G401.6 (cell line): ENCODE measurements around the gene IL25.
A peak's percentile ranks its signal among the peaks of the same experiment; 100 is the strongest.
"Not testable (repeated sequence)": the region's sequence is repeated elsewhere in the genome, so short reads cannot be mapped to it uniquely, and the experiment has no call there.

Experiments used
- FAIRE-seq: peaks from 2 replicates; lab custom pipeline; 2012; peaks lifted over from hg19 to GRCh38; lab: Jason Lieb, UNC

IL25 gene

DNA sequence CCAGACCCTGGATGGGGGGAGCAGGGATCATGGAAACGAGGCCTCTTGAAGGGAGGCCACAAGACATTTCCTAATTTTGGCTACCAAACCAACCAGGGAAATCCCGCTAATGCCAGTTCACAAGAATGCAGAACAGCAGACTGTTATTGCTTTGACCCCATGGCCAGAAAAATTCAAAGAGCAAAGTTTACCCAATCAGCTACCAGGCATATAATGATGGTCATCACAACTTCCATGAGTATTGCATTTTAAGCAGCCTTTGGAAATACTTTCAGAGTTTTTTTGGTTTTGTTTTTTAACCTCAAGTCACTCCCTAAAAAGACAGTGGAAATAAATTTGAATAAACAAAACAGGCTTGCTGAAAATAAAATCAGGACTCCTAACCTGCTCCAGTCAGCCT, at the start of gene IL25:
Gene IL25 (plus strand): TSS at position 301 of the 400 bp plus-strand sequence.
- FAIRE-seq, result no peak

DNA sequence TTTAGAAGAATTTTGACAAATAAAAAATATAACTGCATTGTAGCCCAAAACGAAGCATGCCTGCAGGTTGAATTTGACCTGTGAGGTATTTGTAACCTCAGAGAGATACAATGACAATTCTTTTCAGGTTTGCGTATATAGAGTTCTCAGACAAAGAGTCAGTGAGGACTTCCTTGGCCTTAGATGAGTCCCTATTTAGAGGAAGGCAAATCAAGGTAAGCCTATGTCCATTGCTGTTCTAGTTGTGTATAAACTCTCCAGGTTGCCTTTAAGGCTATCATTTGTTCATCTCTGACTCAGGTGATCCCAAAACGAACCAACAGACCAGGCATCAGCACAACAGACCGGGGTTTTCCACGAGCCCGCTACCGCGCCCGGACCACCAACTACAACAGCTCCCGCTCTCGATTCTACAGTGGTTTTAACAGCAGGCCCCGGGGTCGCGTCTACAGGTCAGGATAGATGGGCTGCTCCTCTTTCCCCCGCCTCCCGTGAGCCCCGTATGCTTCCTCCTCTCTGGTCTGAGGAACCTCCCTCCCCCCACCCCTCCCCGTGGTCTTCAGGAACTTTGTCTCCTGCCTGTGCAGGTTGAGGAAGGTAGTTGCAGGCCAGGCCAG, 48.7 kb upstream of the IL25 start:
- FAIRE-seq, result no peak

DNA sequence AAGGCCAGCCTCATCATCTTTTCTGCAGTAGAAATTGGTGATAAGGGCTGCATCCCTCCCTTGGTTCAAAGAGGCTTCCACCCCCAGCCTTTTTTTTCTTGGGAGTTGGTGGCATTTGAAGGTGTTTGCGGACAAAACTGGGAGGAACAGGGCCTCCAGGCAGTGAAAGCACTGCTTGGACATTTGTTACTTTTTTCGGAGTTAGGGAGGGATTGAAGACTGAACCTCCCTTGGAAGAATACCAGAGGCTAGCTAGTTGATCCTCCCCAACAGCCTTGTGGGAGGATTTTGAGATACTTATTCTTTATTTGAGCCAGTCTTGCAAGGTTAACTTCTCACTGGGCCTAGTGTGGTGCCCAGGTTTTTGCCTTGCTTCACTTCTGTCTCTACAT, 48.2 kb upstream of the IL25 start:
- no peak for FAIRE-seq

DNA sequence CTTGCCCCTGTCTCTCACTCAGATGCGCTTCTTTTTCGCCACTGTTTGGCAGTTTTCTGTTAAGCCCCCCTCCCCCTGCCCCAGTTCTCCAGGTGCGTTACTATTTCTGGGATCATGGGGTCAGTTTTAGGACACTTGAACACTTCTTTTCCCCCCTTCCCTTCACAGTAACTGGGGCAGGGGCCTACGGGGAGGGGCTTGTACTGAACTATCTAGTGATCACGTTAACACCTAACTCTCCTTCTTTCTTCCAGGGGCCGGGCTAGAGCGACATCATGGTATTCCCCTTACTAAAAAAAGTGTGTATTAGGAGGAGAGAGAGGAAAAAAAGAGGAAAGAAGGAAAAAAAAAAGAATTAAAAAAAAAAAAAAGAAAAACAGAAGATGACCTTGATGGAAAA, 47.6 kb upstream of the IL25 start:
- FAIRE-seq, result no peak

DNA sequence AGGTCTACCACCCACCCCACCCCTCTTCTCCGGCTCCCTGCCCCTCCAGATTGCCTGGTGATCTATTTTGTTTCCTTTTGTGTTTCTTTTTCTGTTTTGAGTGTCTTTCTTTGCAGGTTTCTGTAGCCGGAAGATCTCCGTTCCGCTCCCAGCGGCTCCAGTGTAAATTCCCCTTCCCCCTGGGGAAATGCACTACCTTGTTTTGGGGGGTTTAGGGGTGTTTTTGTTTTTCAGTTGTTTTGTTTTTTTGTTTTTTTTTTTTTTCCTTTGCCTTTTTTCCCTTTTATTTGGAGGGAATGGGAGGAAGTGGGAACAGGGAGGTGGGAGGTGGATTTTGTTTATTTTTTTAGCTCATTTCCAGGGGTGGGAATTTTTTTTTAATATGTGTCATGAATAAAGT, 46.9 kb upstream of the IL25 start:
- FAIRE-seq, result not testable (repeated sequence)

DNA sequence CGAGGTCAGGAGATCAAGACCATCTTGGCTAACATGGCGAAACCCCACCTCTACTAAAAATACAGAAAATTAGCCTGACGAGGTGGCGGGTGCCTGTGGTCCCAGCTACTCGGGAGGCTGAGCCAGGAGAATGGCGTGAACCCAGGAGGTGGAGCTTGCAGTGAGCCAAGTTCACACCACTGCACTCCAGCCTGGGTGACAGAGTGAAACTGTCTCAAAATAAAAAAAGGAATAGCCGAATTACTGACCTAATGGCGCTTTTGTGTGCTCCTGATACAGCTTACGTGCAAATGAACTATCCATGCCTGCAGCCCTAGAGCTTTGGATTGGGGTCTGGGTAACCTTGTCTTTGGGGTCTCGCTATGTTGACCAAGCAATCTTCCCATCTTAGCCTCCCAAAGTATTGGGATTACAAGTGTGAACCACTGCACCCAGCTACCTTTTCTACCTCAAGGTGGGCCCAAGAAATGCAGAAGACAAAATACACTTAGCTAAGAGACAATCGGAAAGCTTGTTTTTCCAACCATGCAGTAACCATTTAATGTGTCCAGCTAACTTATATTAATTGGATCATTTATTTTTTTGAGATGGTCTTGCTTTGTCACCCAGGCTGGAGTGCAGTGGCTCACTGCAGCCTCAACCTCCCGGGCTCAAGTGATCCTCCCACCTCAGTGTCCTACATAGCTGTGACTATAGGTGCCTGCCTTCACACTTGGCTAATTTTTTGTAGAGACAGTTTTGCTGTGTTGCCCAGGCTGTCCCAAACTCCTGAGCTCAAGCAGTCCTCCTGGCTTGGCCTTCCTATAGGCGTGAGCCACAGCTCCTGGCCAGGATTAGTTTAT, 45.9 kb upstream of the IL25 start:
- FAIRE-seq, result no peak

DNA sequence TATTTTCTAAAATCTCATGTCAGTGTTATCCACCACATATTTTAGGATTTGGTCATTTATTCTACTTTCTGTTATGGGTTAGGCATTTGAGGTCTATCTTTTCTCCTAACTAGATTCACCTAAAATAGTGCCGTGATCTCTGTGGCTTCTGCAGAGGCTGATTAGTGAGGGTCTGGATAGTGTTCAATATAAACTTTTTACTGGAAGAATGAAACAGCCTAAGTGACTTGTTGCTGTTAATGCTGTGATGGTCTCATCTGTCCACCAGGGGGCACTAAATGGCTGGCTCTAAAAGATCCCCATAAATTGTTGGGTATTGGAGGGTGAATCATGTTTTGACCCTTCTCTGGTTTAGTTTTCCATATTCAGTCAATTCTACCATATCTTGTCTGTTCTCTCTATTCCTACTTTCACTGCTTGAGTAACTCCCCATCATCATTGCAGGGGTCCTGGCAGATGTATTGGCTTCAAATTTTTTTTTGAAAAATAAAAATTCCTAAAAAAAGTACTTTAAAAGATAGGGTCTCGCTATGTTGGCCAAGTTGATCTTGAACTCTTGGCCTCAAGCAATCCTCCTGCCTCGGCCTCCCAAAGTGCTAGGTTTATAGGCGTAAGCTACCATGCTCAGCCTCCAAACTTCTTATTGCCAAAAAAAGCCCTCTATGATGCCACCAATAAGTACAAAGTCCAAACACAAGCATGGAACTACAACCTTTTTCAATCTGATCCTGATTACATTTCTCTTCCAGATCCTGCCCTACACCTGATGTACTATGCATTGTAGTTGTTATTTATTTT, 44.5 kb upstream of the IL25 start:
- peak; percentile 54 for FAIRE-seq

DNA sequence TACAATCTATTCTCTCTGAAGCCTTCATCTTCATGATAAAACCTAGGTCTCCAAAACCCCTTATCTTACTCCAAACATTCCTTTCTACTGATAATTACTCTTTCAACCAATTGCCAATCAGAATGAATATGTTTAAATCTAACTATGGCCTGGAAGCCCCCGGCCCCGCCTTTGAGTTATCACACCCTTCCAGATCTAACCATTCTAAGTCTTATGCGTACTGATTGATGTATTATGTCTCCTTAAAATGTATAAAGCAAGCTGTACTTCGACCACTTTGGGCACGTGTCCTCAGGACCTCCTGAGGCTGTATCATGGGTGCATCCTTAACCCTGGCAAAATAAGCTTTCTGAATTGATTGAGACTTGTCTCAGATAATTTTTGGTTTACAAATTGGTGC, 37.0 kb upstream of the IL25 start:
- no peak for FAIRE-seq

DNA sequence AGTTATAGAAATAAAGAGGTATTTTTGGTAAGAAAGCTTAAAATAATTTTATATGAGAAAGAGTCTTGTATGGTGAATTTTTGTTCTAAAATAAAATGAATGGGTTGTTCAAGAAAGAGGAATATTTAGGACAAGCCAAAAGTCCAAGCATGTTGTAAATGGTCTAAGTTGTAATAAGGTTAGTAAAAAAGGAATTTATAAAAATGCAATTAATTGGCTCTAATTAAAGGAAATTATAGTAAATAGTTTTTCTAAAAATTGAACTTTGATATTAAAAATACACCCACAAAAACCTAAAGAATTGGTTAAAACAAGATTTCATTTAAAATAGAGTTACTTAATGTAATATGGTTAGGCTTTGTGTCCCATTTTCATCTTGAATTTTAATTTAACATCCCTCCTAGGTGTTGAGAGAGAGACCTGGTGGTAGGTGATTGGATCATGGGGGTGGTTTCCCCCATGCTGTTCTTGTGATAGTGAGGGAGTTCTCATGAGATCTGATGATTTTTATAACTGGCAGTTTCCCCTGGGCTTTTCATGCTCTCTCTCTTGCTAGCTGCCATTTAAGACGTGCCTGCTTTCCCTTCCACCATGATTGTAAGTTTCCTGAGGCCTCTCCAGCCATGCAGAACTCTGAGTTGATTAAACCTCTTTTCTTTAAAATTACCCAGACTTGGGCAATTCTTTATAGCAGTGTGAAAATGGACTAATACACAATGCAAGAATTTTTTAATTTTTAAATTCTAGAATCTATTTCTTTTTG, 32.9 kb upstream of the IL25 start:
- no peak for FAIRE-seq

DNA sequence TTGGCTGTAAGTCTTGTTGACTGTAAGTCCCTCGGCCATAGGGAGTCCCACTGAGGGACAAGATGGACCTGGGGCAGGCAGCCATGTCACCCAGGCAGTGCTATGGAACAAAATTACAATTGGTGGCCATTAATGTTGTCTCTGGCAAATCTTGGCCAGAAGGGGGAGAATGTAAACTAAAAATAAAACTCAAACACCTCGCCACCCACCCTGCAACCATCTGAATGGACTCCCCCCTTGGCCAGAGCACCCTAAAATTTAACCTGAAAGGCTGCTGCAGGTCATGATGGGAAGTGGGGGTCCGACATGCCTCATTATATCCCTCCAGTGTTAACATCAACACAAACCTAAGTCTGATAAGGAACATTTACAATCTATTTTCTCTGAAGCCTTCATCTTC, 28.1 kb upstream of the IL25 start:
- FAIRE-seq, result no peak

DNA sequence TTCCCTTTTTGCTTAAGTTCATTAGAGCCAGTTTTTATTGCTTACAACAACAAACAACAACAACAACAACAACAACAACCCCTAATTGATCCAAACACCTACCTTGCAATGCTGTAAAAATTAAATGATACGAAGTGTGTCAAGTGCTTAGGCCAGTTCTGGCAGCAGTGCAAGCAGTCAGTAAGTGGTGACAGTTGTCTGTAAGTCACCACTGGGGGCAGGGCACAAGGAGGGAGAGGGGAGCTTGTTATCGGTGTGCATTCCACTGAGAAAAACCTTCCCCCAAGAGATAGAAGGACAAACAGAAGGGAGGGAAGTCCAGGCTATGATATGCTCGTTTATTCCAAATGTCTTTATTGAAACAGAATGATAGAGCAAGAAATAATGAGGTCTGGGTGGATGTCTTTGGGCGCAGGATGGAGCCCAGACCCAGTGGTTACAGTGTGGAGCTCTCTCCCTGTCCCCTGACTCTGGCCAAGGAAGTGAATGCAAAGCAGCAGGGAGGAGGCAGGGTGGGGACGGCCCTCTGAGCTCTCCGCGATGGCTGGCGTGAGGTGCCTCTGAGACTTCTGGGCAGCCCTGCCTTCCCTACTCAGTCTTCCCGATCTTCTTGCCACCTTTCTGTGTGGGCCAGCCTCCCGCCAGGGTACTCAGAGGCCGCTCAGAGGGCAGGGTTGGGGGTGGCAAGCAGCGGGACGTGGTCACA, 26.5 kb upstream of the IL25 start:
- no peak for FAIRE-seq

DNA sequence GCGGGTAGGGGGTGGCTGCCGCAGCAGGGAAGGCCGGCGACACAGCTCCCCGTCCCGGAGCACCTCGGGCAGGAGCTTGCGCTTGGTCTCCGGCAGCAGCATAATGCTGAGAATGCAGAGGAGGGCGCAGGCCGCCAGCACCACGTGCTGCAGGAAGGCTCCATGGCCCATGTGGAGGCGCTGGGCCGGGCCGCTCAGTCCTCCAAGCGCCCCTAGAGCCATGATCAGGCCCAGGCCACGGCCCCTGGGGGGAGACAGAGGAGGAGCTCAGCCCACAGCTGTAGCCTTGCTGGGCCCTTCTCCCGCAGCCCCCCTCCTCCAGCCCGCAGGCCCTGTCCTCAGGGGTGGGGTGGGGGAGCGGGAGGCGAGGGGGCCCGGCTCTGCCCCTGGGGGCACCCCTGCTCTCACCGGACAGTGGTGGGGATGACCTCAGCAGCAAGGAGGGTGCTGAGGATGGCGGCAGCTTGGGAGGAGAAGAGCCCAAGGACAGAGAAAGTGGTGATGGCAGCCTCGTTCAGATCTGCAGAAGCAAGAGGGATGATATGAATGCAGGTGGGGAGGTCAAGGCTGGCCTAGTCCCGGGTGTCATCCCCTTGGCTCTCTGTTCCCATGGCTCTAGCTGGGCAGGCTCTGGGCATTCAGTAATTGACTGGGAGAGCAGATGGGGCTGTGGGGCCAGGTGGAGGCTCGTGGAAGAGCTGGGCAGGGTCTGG, 25.8 kb upstream of the IL25 start:
- no peak for FAIRE-seq

DNA sequence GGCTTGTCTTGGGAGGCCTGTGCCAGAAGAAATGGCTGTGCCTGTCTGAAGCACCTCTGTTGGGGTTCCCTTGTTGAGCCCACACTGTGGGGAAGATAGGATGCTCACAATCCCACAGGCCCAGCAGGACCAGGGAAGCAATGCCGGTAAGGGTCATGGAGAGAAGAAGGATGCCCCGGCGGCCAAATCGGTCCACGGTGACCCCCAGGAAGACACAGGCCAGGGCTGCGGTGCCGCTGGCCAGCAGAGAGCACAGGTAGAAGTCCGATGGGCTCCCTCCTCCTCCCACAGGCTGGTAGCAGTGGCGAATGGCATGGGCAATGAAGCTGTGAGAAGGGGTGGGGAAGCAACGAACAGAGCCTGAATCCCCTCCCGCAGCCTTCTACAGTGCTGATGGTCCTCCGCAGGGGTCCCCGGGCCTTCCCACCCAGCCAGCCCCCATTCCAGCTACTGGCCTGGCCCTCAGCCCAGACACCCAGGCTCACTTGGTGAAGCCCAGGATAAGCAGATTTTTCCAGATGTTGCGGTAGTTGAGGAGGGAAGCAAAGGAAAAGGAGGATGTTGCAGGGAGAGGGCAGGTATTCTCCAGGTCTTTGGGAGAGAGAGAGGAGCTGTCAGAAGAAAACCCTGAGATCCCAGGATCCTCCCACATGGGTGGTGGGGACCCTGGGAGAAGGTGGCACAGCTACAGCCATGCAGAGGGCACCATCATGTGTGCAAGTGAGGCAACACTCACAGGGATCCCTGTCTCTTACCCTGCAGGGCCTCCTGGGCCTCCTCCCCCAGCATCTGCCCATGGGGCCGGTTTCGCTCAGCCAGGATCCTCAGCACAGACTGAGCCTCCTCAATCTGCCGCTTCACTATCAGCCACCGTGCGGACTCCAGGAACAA, 25.0 kb upstream of the IL25 start:
- no peak for FAIRE-seq

DNA sequence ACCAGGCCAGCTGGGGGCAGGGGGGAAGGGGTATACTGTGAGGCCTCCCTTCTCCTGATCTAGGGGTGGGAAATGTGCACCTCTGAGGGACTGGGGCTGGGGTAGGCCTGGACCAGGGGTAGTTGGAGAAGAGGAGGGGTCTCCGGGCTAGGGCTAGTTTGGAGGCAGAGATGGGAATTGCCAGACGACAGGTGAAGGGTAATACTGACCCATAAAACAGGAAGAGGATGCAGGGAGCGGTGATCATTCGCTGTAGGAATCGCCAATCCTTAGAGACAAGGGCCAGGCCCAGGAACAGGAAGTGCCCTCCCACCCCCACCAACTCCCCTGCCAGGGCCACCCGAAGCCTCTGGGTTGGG, 24.3 kb upstream of the IL25 start:
- no peak for FAIRE-seq

DNA sequence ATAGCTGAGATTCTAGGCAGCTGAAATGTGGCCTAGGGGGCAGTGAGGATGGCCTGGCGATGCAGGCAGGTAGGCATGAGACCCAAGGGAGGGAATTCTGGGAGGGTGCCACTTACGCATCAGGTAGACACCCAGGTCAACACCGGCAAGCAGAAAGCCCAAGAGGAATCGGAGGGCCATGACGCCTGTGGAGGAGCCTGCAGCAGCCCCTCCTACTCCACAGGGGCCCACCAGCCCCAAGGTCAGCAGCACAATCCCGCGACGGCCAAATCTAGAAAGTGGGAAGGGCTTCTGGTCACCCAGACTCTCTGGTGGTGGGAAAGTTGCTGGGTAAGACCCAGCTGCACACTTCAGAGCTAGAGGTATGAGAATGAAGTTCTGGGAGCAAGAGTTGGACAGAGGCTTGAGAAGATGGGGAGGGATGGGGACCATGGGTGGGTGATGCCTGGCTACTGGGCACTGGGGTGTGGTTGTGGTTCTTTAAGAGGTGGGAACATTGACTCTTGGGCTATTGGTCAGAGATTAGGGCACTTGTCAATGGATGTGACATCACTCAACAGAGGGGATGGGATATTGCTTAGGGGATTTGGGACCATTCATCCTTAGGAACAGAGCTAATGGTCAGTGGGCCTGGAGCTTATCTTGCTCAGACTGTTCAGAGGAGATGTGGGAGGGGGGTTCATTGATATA, 23.3 kb upstream of the IL25 start:
- FAIRE-seq, result no peak

DNA sequence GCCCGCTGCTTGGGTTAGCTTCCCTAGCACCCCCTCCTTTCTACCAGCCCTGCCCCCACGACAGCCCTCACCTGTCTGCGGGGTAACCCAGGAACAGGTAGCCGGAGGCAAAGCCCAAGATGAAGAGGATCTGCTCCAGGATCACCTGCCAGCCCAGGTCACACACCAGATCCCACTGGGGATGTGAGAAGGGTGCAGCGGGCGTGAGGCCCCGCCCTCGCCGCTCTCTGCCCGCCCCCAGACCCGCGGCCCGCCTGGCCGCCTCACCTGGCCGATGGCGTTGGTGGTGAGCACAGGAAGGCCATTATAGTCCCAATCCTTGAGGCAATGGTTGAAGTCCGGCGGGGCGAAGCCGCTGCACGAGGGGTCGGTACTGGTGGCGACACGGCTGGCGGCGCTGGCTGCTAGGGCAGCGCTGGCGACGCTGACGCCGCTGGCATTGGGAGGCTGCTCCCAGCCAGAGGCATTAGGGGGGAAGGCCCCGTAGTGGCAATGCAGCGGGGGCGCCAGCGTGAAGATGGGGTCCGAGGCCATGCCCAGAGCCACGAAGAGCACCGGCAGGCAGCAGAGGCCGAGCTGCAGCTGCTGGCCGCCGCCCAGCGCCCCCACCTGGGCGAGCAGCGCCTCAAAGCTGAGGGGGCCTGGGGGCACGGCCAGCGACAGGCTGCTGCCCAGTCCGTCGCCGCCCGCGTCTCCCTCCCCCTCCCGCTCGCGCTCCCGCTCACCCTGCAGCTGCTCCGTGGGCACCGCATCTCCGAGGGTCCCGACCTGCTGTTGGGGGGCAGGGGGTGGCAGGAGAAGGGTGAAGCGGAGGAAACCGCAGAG, 20.7 kb upstream of the IL25 start:
- FAIRE-seq, result no peak

DNA sequence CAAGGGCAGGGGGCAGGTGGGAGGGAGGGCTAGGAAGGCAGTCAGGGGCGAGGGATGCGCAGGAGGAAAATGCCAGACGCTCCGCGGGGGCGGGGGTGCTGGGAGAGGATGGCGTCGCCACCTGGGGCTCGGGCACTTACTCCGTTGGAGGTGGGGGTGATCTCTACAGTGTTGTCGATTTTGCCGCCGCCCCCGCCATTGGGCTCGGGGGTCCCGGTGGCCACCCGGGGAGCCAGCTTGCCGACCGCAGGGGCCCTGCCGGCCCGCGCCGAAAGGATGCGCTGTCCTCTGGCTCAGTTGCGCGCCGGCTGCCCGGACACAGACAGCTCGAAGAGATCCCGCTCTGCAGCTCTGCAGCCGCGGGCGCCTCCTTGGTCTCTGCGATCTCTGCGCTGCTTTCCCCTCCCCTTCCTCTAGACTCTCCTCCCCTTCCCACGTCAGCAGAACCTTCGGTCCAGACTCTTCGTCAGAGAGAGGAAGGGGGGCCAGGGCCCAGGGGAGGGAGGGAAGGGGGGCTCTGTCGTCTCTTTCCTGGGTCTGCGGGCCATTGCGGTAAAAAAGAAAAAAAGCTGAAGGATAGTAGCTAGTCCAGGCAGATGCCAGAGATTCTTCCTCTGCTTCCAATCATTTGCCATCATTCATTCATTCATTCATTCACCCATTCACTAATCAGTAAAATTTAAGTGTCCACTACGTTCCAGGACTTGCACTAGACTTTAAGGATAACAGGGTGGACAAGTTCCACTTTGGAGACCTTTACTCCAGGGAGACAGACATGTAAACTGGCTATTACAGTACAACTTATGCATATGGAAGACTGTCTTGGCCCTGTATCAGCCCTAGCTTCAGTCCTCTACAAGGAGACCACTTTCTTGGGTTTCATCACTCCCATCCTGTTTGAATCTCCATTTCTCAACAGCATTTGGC, 19.8 kb upstream of the IL25 start, which contains the start of gene SLC22A17:
Gene SLC22A17 (minus strand): TSS at position 382 of the 927 bp plus-strand sequence.
- no peak for FAIRE-seq

DNA sequence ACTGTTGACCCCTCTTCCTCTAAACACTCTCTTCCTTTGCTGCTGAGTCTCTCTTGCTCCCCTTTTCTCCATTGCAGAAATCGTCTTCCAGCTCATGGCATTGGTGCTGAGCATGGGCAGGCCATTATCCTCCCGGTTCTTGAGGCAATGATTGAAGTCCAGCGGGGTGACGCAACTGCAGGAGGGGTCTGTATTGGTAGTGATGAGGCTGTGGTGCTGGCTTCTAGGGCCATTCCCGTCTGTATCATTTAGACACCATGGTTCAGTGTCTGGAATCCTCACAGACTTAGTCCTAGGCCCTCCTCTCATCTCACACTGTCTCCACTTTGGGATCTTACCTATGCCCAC, 19.2 kb upstream of the IL25 start:
- FAIRE-seq, result no peak
